ENCODE measurements around the gene NTRK3.
"Not testable (repeated sequence)": the region's sequence is repeated elsewhere in the genome, so short reads cannot be mapped to it uniquely, and the experiment has no call there.

NTRK3 gene

GRCh38 chr15:87871731-87872320 lies 384.7 kb downstream of the NTRK3 start:
- Mint-ChIP-seq H3K27me3 (no peaks in the 10 kb centered on the region), H3K27ac (no peak overlapping the region), H3K9me3 (no peaks in the 10 kb centered on the region), H3K4me1 (no peaks in the 10 kb centered on the region), H3K4me3 (no peak overlapping the region), H3K36me3 (no peaks in the 10 kb centered on the region)
- DNase-seq = no peak
- CTCF ChIA-PET = no interaction called here

GRCh38 chr15:87871258-87871681 lies 385.3 kb downstream of the NTRK3 start:
- H3K4me1 Mint-ChIP-seq = no peaks in the 10 kb centered on the region
- no peak for DNase-seq
- H3K27me3 Mint-ChIP-seq = no peaks in the 10 kb centered on the region
- no peaks in the 10 kb centered on the region for H3K9me3 Mint-ChIP-seq
- H3K27ac Mint-ChIP-seq = no peak overlapping the region
- H3K4me3 Mint-ChIP-seq = no peak overlapping the region
- CTCF ChIA-PET = no interaction called here
- no peaks in the 10 kb centered on the region for H3K36me3 Mint-ChIP-seq

DNA sequence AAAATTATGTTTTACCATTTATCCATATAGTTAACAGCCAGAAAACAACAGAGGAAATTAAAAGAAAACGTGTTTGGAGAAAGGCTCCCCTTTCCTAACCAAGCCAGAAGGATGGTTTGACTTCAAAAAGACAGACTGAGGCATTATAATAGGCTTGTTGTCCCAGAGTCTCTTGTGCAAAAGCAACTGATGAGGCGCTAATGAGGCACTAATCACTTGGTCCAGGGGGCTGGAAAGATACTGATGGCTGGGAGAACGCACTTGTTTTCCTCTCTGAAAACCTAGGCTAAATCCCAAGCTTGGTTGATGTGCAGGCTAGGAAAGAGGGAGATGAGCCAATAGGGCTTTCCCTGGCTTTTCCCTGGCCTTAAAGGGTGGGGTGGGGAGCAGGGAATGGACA lies 389.6 kb downstream of the NTRK3 start:
- no peak overlapping the region for H3K4me3 Mint-ChIP-seq
- H3K36me3 Mint-ChIP-seq = no peaks in the 10 kb centered on the region
- CTCF ChIA-PET = no interaction called here
- H3K4me1 Mint-ChIP-seq = no peaks in the 10 kb centered on the region
- H3K27me3 Mint-ChIP-seq = no peaks in the 10 kb centered on the region
- no peak for DNase-seq
- H3K27ac Mint-ChIP-seq = no peak overlapping the region
- H3K9me3 Mint-ChIP-seq = no peaks in the 10 kb centered on the region

GRCh38 chr15:87863152-87863551 lies 393.4 kb downstream of the NTRK3 start:
- CTCF ChIA-PET = no interaction called here
- H3K27me3 Mint-ChIP-seq = no peaks in the 10 kb centered on the region
- H3K36me3 Mint-ChIP-seq = no peaks in the 10 kb centered on the region
- no peak overlapping the region for H3K27ac Mint-ChIP-seq
- H3K9me3 Mint-ChIP-seq = no peaks in the 10 kb centered on the region
- H3K4me1 Mint-ChIP-seq = no peaks in the 10 kb centered on the region
- no peak for DNase-seq
- no peak overlapping the region for H3K4me3 Mint-ChIP-seq

DNA sequence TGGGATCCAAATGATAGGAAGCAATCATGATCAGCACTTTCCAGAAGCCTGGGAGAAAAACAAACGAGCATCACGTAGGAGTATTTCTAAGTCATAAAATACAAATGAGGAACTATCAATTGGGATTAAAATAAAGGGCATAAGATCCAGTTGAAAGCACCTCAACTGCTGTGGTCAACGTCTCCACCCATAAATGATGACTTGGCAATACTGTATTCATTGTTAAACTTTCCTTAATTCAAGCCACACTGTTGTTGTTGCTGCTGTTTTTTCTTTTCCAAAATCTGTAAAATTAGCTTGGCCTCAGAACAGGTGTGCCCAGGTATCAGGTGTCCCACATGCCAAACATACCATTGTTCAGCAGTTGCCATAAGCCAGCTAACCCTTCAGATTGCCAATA lies 395.8 kb downstream of the NTRK3 start:
- no peaks in the 10 kb centered on the region for H3K27me3 Mint-ChIP-seq
- H3K27ac Mint-ChIP-seq = no peak overlapping the region
- no peaks in the 10 kb centered on the region for H3K9me3 Mint-ChIP-seq
- H3K4me1 Mint-ChIP-seq = no peaks in the 10 kb centered on the region
- H3K36me3 Mint-ChIP-seq = no peaks in the 10 kb centered on the region
- DNase-seq = no peak
- no peak overlapping the region for H3K4me3 Mint-ChIP-seq
- CTCF ChIA-PET = no interaction called here

- Mint-ChIP-seq H3K36me3 (no peaks in the 10 kb centered on the region), H3K4me1 (no peaks in the 10 kb centered on the region), H3K27ac (no peak overlapping the region), H3K4me3 (no peak overlapping the region), H3K27me3 (no peaks in the 10 kb centered on the region), H3K9me3 (no peaks in the 10 kb centered on the region)
- CTCF ChIA-PET = no interaction called here
- no peak for DNase-seq
Observed at GRCh38 chr15:87858651-87859050, 397.9 kb downstream of the NTRK3 start.

GRCh38 chr15:87851497-87851896 lies 405.0 kb downstream of the NTRK3 start:
- Mint-ChIP-seq H3K9me3 (no peaks in the 10 kb centered on the region), H3K4me1 (no peaks in the 10 kb centered on the region), H3K4me3 (no peak overlapping the region), H3K27me3 (no peaks in the 10 kb centered on the region), H3K36me3 (no peaks in the 10 kb centered on the region), H3K27ac (no peak overlapping the region)
- CTCF ChIA-PET = no interaction called here
- DNase-seq = no peak

- DNase-seq = no peak
- no peak overlapping the region for H3K4me3 Mint-ChIP-seq
- H3K9me3 Mint-ChIP-seq = no peaks in the 10 kb centered on the region
- H3K36me3 Mint-ChIP-seq = no peaks in the 10 kb centered on the region
- H3K27me3 Mint-ChIP-seq = no peaks in the 10 kb centered on the region
- no peak overlapping the region for H3K27ac Mint-ChIP-seq
- H3K4me1 Mint-ChIP-seq = no peaks in the 10 kb centered on the region
- CTCF ChIA-PET = no interaction called here
Observed at GRCh38 chr15:87850916-87851315, 405.6 kb downstream of the NTRK3 start.

GRCh38 chr15:87849181-87849580 lies 407.4 kb downstream of the NTRK3 start:
- no peak for DNase-seq
- no peak overlapping the region for H3K27ac Mint-ChIP-seq
- no peak overlapping the region for H3K4me3 Mint-ChIP-seq
- H3K27me3 Mint-ChIP-seq = no peaks in the 10 kb centered on the region
- no peaks in the 10 kb centered on the region for H3K4me1 Mint-ChIP-seq
- CTCF ChIA-PET = no interaction called here
- H3K9me3 Mint-ChIP-seq = no peaks in the 10 kb centered on the region
- H3K36me3 Mint-ChIP-seq = no peaks in the 10 kb centered on the region

DNA sequence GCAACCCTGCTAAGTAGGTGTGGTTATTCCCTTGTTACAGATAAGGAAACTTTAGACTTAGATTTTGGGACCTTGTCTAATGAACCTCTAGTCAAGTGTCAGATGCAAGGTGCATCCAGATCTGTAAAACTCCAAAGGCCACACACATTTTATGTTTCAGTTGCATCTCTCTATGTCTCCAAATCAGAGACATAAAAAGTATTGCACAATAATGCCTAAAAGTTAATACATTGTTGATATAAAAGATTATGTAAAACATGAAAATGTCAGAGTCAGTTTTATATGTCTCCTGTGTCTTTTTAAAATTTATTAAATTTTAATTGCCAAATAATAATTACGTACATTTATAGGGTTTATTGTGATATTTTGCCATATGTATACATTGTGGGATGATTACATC lies 408.5 kb downstream of the NTRK3 start:
- CTCF ChIA-PET = no interaction called here
- H3K36me3 Mint-ChIP-seq = no peaks in the 10 kb centered on the region
- H3K27me3 Mint-ChIP-seq = no peaks in the 10 kb centered on the region
- no peaks in the 10 kb centered on the region for H3K9me3 Mint-ChIP-seq
- no peak overlapping the region for H3K4me3 Mint-ChIP-seq
- no peak for DNase-seq
- no peak overlapping the region for H3K27ac Mint-ChIP-seq
- H3K4me1 Mint-ChIP-seq = no peaks in the 10 kb centered on the region

- H3K36me3 Mint-ChIP-seq = no peaks in the 10 kb centered on the region
- no peak overlapping the region for H3K4me3 Mint-ChIP-seq
- CTCF ChIA-PET = no interaction called here
- H3K9me3 Mint-ChIP-seq = no peaks in the 10 kb centered on the region
- H3K4me1 Mint-ChIP-seq = no peaks in the 10 kb centered on the region
- DNase-seq = no peak
- no peaks in the 10 kb centered on the region for H3K27me3 Mint-ChIP-seq
- H3K27ac Mint-ChIP-seq = no peak overlapping the region
Observed at GRCh38 chr15:87846746-87847145, 409.8 kb downstream of the NTRK3 start.

- Mint-ChIP-seq H3K9me3 (peaks cover 4% of the 10 kb centered on the region), H3K36me3 (no peaks in the 10 kb centered on the region), H3K4me1 (no peaks in the 10 kb centered on the region), H3K27ac (no peak overlapping the region), H3K27me3 (no peaks in the 10 kb centered on the region), H3K4me3 (no peak overlapping the region)
- no peak for DNase-seq
- CTCF ChIA-PET = no interaction called here
Observed at GRCh38 chr15:87843312-87843711, 413.2 kb downstream of the NTRK3 start.

- H3K4me3 Mint-ChIP-seq = no peak overlapping the region
- CTCF ChIA-PET = no interaction called here
- peaks cover 8% of the 10 kb centered on the region for H3K9me3 Mint-ChIP-seq
- no peaks in the 10 kb centered on the region for H3K36me3 Mint-ChIP-seq
- H3K27me3 Mint-ChIP-seq = no peaks in the 10 kb centered on the region
- no peak overlapping the region for H3K27ac Mint-ChIP-seq
- DNase-seq = no peak
- H3K4me1 Mint-ChIP-seq = no peaks in the 10 kb centered on the region
Observed at GRCh38 chr15:87841426-87841998, 415.0 kb downstream of the NTRK3 start.

- H3K27me3 Mint-ChIP-seq, H3K4me3 Mint-ChIP-seq, CTCF ChIA-PET, DNase-seq, H3K27ac Mint-ChIP-seq, H3K4me1 Mint-ChIP-seq, H3K36me3 Mint-ChIP-seq: not testable (repeated sequence)
- H3K9me3 Mint-ChIP-seq = peaks cover 16% of the 10 kb centered on the region
Observed at GRCh38 chr15:87835830-87836229, 420.7 kb downstream of the NTRK3 start.

GRCh38 chr15:87833333-87833732 lies 423.2 kb downstream of the NTRK3 start:
- H3K9me3 Mint-ChIP-seq = peaks cover 13% of the 10 kb centered on the region
- H3K4me3 Mint-ChIP-seq, CTCF ChIA-PET, H3K4me1 Mint-ChIP-seq, H3K27me3 Mint-ChIP-seq, H3K36me3 Mint-ChIP-seq, H3K27ac Mint-ChIP-seq, DNase-seq: not testable (repeated sequence)
